CD4-positive, alpha-beta T cell (primary cell): ENCODE data around the gene C6orf89. TPM values are rescaled to one million over a fixed set of nuclear protein-coding genes. Genes with fewer than 3 reads are reported as not detected.

Experiments
- ATAC-seq: fragments of 200-7000 bp; cut with Tn5 transposase; one replicate; pipeline ENCODE4 v1.10.0; 2022; ENCODE audit warnings: mild to moderate bottlenecking; ENCODE audit not compliant: poor library complexity
- CTCF ChIA-PET: fragments of 350-600 bp; sonication (Branson Sonifier 250); formaldehyde crosslinking; loops from one replicate; lab custom pipeline; 2021; ENCODE audit warnings: antibody characterized with exemption, inconsistent platforms; lab: Charles Lee
- POLR2A ChIA-PET: fragments of 350-600 bp; sonication (Branson Sonifier 250); formaldehyde crosslinking; loops from one replicate; lab custom pipeline; 2021; ENCODE audit warnings: antibody characterized with exemption, inconsistent platforms; lab: Charles Lee
- DNase-seq, 14 experiments: peaks; one replicate each; pipeline ENCODE4 v3.0.0-alpha.2; 2013 to 2020; ENCODE audit warnings: mixed read lengths in 2 of 14
- H3K27ac ChIP-seq, 2 donors: one replicate each; pipeline versions ENCODE4 v1.5.1 to v1.7.0; 2013; ENCODE audit warnings: low read length in 2 of 2, low read depth in 1 of 2, mild to moderate bottlenecking in 1 of 2
- H3K27me3 ChIP-seq, 2 experiments: 1 replicate in 1 of 2; 2 replicates in 1 of 2; pipeline versions ENCODE4 v1.6.1 to v1.7.0; 2013; ENCODE audit warnings: low read length in 2 of 2, control low read depth in 1 of 2, mild to moderate bottlenecking in 1 of 2, moderate library complexity in 1 of 2; ENCODE audit not compliant: insufficient read depth in 2 of 2, control insufficient read depth in 1 of 2
- H3K36me3 ChIP-seq: one replicate; pipeline ENCODE4 v1.6.1; 2013; ENCODE audit warnings: low read length, control low read depth; ENCODE audit not compliant: insufficient read depth
- H3K4me1 ChIP-seq: one replicate; pipeline ENCODE4 v1.6.1; 2013; ENCODE audit warnings: low read length, control low read depth; ENCODE audit not compliant: insufficient read depth
- H3K4me3 ChIP-seq: one replicate; pipeline ENCODE4 v1.5.1; 2013; ENCODE audit warnings: mild to moderate bottlenecking, low read length, moderate library complexity
- H3K9me3 ChIP-seq, 2 experiments: 1 replicate in 1 of 2; 2 replicates in 1 of 2; pipeline versions ENCODE4 v1.6.1 to v1.7.0; 2013; ENCODE audit warnings: low read length in 2 of 2, mild to moderate bottlenecking in 2 of 2, control low read depth in 1 of 2, moderate library complexity in 1 of 2; ENCODE audit not compliant: control insufficient read depth in 1 of 2, insufficient read depth in 1 of 2
- H3K27ac Mint-ChIP-seq: one replicate; pipeline ENCODE4 v1.8.0; 2020; ENCODE audit warnings: mixed read lengths
- H3K27me3 Mint-ChIP-seq: one replicate; pipeline ENCODE4 v1.8.0; 2021; ENCODE audit warnings: mixed read lengths
- H3K36me3 Mint-ChIP-seq: one replicate; pipeline ENCODE4 v1.8.0; 2021; ENCODE audit warnings: low read depth, mixed read lengths
- H3K4me1 Mint-ChIP-seq: one replicate; pipeline ENCODE4 v1.8.0; 2021; ENCODE audit warnings: low read depth, mixed read lengths
- H3K4me3 Mint-ChIP-seq: one replicate; pipeline ENCODE4 v1.8.0; 2020; ENCODE audit warnings: mild to moderate bottlenecking, mixed read lengths
- H3K9me3 Mint-ChIP-seq: one replicate; pipeline ENCODE4 v1.8.0; 2020; ENCODE audit warnings: mixed read lengths
- CTCF ChIP-seq: fragments of 200-600 bp; IDR thresholded peaks from one replicate; pipeline ENCODE4 v1.8.0; 2022; ENCODE audit warnings: antibody characterized with exemption, mild to moderate bottlenecking
- intact Hi-C, 2 experiments: fragments of 100-400 bp; cut with DNase I in 1 of 2; cut with micrococcal nuclease in 1 of 2; formaldehyde crosslinking; loops; one replicate each; pipeline versions ENCODE4 v1.15.1 to v1.9.0; 2023 to 2025; cut with DNase I, micrococcal nuclease
- total RNA-seq, 174 experiments: library from RNA in 2 of 174; stranded (reverse) in 2 of 174; gene quantifications; one replicate each; pipeline ENCODE4 v1.2.3 and lab custom pipeline; 2021 to 2026

The C6orf89 gene
- total RNA-seq, 2 experiments from 2014 or later, result 23.7 to 24.0 TPM

GRCh38 chr6:36906539-36907325 lies 21.0 kb downstream of the C6orf89 start:
- no peak for TF ChIP-seq CTCF
- no peak overlapping the region for H3K4me3 ChIP-seq
- no peaks in the 10 kb centered on the region for H3K27me3 Mint-ChIP-seq
- H3K9me3 Mint-ChIP-seq, result no peaks in the 10 kb centered on the region
- H3K4me1 ChIP-seq, result peaks cover 8% of the 10 kb centered on the region
- peak overlapping the region; percentile 60 for H3K27ac Mint-ChIP-seq
- ChIA-PET CTCF (interaction anchor here (1.1 kb wide), 1 partner anchor 55 kb away, joined by 3 read pairs; no protein-coding TSS in a partner anchor), POLR2A (no interaction called here)
- DNase-seq (no peak), ATAC-seq (no peak)
- peaks cover 79% of the 10 kb centered on the region for H3K36me3 Mint-ChIP-seq
- H3K27me3 ChIP-seq, result no peaks in the 10 kb centered on the region
- no peak overlapping the region for H3K4me3 Mint-ChIP-seq
- intact Hi-C loops, result no loop called here
- H3K27ac ChIP-seq, result no peak overlapping the region
- peaks cover 25% of the 10 kb centered on the region for H3K4me1 Mint-ChIP-seq
- no peaks in the 10 kb centered on the region for H3K9me3 ChIP-seq
- peaks cover 52% of the 10 kb centered on the region for H3K36me3 ChIP-seq

- H3K4me3 ChIP-seq, result no peak overlapping the region
- Mint-ChIP-seq H3K36me3 (peaks cover 79% of the 10 kb centered on the region), H3K4me1 (peaks cover 36% of the 10 kb centered on the region), H3K27ac (peak overlapping the region; percentile 60), H3K4me3 (no peak overlapping the region), H3K9me3 (no peaks in the 10 kb centered on the region), H3K27me3 (no peaks in the 10 kb centered on the region)
- intact Hi-C loops, result no loop called here
- H3K4me1 ChIP-seq, result peaks cover 17% of the 10 kb centered on the region
- ChIA-PET POLR2A (no interaction called here), CTCF (no interaction called here)
- no peaks in the 10 kb centered on the region for H3K9me3 ChIP-seq
- TF ChIP-seq CTCF, result no peak
- no peak overlapping the region for H3K27ac ChIP-seq
- DNase-seq, result no peak
- H3K27me3 ChIP-seq, result no peaks in the 10 kb centered on the region
- peaks cover 41% of the 10 kb centered on the region for H3K36me3 ChIP-seq
- no peak for ATAC-seq
Measured at GRCh38 chr6:36907781-36908180, 22.0 kb downstream of the C6orf89 start.

DNA sequence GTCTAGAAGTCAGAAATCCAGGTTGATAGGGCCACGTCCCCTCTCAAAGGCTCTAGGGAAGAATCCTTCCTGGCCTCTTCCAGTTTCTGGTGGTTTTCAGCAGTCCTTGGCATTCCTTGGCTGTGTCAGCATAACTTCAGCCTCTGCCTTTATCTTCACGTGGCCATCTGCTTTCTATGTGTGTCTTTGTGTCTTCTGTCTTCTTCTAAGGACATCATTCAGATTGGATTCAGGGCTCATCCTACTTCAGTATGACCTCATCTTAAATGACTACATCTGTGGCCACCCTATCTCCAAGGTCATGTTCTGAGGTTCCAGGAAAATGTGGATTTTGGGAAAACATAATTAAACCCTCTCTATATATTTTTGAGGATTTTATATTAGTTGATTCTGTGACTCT lies 23.0 kb downstream of the C6orf89 start:
- H3K9me3 Mint-ChIP-seq, result no peaks in the 10 kb centered on the region
- Histone ChIP-seq H3K9me3 (no peaks in the 10 kb centered on the region), H3K27ac (no peak overlapping the region), H3K4me3 (no peak overlapping the region), H3K27me3 (no peaks in the 10 kb centered on the region), H3K4me1 (peaks cover 26% of the 10 kb centered on the region), H3K36me3 (peaks cover 32% of the 10 kb centered on the region)
- ChIA-PET POLR2A (no interaction called here), CTCF (interaction anchor here (0.7 kb wide), 1 partner anchor 37 kb away, joined by 3 read pairs; no protein-coding TSS in a partner anchor)
- no peak for ATAC-seq
- TF ChIP-seq CTCF, result no peak
- DNase-seq, result no peak
- no peak overlapping the region for H3K4me3 Mint-ChIP-seq
- intact Hi-C loops, result no loop called here
- no peak overlapping the region for H3K27ac Mint-ChIP-seq
- no peaks in the 10 kb centered on the region for H3K27me3 Mint-ChIP-seq
- H3K36me3 Mint-ChIP-seq, result peaks cover 72% of the 10 kb centered on the region
- peaks cover 45% of the 10 kb centered on the region for H3K4me1 Mint-ChIP-seq
